Measurements from ENCODE around the gene TMEM126A.

TMEM126A gene

GRCh38 chr11:85634747-85635146 lies 13.0 kb upstream of the TMEM126A start:
- no peak for TF ChIP-seq ZFP30 (CRISPR knock-in tag; IDR thresholded peaks at IDR 0.05)
- TF ChIP-seq ESRRG (CRISPR knock-in tag; IDR thresholded peaks at IDR 0.05): no peak
- no peak for TF ChIP-seq ARNTL (CRISPR knock-in tag; IDR thresholded peaks at IDR 0.05; ENCODE audit: borderline replicate concordance, low read depth)
- TF ChIP-seq, protein P1, sequence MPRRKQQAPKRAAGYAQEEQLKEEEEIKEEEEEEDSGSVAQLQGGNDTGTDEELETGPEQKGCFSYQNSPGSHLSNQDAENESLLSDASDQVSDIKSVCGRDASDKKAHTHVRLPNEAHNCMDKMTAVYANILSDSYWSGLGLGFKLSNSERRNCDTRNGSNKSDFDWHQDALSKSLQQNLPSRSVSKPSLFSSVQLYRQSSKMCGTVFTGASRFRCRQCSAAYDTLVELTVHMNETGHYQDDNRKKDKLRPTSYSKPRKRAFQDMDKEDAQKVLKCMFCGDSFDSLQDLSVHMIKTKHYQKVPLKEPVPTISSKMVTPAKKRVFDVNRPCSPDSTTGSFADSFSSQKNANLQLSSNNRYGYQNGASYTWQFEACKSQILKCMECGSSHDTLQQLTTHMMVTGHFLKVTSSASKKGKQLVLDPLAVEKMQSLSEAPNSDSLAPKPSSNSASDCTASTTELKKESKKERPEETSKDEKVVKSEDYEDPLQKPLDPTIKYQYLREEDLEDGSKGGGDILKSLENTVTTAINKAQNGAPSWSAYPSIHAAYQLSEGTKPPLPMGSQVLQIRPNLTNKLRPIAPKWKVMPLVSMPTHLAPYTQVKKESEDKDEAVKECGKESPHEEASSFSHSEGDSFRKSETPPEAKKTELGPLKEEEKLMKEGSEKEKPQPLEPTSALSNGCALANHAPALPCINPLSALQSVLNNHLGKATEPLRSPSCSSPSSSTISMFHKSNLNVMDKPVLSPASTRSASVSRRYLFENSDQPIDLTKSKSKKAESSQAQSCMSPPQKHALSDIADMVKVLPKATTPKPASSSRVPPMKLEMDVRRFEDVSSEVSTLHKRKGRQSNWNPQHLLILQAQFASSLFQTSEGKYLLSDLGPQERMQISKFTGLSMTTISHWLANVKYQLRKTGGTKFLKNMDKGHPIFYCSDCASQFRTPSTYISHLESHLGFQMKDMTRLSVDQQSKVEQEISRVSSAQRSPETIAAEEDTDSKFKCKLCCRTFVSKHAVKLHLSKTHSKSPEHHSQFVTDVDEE (CRISPR knock-in tag; IDR thresholded peaks at IDR 0.05): no peak
- no peak for TF ChIP-seq TOX (CRISPR knock-in tag; IDR thresholded peaks at IDR 0.05; ENCODE audit: borderline replicate concordance)
- TF ChIP-seq RARB (CRISPR knock-in tag; IDR thresholded peaks at IDR 0.05): no peak
- TF ChIP-seq, protein P2, sequence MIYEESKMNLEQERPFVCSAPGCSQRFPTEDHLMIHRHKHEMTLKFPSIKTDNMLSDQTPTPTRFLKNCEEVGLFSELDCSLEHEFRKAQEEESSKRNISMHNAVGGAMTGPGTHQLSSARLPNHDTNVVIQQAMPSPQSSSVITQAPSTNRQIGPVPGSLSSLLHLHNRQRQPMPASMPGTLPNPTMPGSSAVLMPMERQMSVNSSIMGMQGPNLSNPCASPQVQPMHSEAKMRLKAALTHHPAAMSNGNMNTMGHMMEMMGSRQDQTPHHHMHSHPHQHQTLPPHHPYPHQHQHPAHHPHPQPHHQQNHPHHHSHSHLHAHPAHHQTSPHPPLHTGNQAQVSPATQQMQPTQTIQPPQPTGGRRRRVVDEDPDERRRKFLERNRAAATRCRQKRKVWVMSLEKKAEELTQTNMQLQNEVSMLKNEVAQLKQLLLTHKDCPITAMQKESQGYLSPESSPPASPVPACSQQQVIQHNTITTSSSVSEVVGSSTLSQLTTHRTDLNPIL (CRISPR knock-in tag; IDR thresholded peaks at IDR 0.05; ENCODE audit: low read depth): no peak
- TF ChIP-seq OSR1 (CRISPR knock-in tag; IDR thresholded peaks at IDR 0.05): no peak
- TF ChIP-seq ISL1 (CRISPR knock-in tag; IDR thresholded peaks at IDR 0.05): no peak
- no peak for ATAC-seq

DNA sequence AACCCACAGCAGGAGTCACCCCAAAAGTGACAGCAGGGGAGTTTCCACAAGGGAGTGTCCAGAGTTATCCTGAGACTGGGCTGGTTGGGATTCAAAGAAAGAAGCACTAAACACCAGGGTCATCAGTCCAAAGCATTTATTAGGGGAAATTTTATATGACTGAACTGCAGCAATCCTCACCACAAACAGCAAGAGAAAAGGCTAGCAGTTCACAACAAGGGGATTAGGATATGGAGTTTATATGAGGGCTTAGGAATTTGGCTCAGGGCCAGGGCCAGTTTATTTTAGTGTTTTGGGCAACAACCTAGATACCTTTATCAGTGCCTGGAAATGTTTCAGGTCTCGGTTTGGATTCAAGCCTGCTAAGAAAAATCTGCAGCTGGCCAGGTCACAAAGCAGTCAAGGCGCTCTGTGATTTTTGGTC lies 4.6 kb upstream of the TMEM126A start:
- TF ChIP-seq ZC3H10 (CRISPR knock-in tag; IDR thresholded peaks at IDR 0.05) (no peak), ARNTL (CRISPR knock-in tag; IDR thresholded peaks at IDR 0.05; ENCODE audit: borderline replicate concordance, low read depth) (no peak), ZNF70 (CRISPR knock-in tag; IDR thresholded peaks at IDR 0.05) (no peak), ZNF8 (CRISPR knock-in tag; IDR thresholded peaks at IDR 0.05) (no peak), PPARA (CRISPR knock-in tag; IDR thresholded peaks at IDR 0.05; ENCODE audit: borderline replicate concordance) (no peak), BACH2 (CRISPR knock-in tag; IDR thresholded peaks at IDR 0.05; ENCODE audit: borderline replicate concordance) (no peak), ISL1 (CRISPR knock-in tag; IDR thresholded peaks at IDR 0.05) (no peak), ZFP3 (CRISPR knock-in tag; IDR thresholded peaks at IDR 0.05) (no peak), CSRNP3 (CRISPR knock-in tag; IDR thresholded peaks at IDR 0.05) (no peak), TOX (CRISPR knock-in tag; IDR thresholded peaks at IDR 0.05; ENCODE audit: borderline replicate concordance) (no peak), RARB (CRISPR knock-in tag; IDR thresholded peaks at IDR 0.05) (no peak)
- TF ChIP-seq, protein P2 (CRISPR knock-in tag; IDR thresholded peaks at IDR 0.05; ENCODE audit: low read depth): no peak
- TF ChIP-seq, protein P3, sequence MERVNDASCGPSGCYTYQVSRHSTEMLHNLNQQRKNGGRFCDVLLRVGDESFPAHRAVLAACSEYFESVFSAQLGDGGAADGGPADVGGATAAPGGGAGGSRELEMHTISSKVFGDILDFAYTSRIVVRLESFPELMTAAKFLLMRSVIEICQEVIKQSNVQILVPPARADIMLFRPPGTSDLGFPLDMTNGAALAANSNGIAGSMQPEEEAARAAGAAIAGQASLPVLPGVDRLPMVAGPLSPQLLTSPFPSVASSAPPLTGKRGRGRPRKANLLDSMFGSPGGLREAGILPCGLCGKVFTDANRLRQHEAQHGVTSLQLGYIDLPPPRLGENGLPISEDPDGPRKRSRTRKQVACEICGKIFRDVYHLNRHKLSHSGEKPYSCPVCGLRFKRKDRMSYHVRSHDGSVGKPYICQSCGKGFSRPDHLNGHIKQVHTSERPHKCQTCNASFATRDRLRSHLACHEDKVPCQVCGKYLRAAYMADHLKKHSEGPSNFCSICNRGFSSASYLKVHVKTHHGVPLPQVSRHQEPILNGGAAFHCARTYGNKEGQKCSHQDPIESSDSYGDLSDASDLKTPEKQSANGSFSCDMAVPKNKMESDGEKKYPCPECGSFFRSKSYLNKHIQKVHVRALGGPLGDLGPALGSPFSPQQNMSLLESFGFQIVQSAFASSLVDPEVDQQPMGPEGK (CRISPR knock-in tag; IDR thresholded peaks at IDR 0.05; ENCODE audit: borderline replicate concordance): no peak
- TF ChIP-seq, protein P4, sequence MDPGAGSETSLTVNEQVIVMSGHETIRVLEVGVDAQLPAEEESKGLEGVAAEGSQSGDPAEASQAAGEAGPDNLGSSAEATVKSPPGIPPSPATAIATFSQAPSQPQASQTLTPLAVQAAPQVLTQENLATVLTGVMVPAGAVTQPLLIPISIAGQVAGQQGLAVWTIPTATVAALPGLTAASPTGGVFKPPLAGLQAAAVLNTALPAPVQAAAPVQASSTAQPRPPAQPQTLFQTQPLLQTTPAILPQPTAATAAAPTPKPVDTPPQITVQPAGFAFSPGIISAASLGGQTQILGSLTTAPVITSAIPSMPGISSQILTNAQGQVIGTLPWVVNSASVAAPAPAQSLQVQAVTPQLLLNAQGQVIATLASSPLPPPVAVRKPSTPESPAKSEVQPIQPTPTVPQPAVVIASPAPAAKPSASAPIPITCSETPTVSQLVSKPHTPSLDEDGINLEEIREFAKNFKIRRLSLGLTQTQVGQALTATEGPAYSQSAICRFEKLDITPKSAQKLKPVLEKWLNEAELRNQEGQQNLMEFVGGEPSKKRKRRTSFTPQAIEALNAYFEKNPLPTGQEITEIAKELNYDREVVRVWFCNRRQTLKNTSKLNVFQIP (CRISPR knock-in tag; IDR thresholded peaks at IDR 0.05; ENCODE audit: borderline replicate concordance, low read depth): no peak
- no peak for ATAC-seq

GRCh38 chr11:85647078-85647477 lies 689 bp upstream of the TMEM126A start:
- no peak for TF ChIP-seq PPARA (CRISPR knock-in tag; IDR thresholded peaks at IDR 0.05; ENCODE audit: borderline replicate concordance)
- TF ChIP-seq RARB (CRISPR knock-in tag; IDR thresholded peaks at IDR 0.05): no peak
- TF ChIP-seq ZFP30 (CRISPR knock-in tag; IDR thresholded peaks at IDR 0.05): no peak
- no peak for TF ChIP-seq ESRRG (CRISPR knock-in tag; IDR thresholded peaks at IDR 0.05)
- TF ChIP-seq, protein P4 (CRISPR knock-in tag; IDR thresholded peaks at IDR 0.05; ENCODE audit: borderline replicate concordance, low read depth): no peak
- TF ChIP-seq SNAI2 (CRISPR knock-in tag; IDR thresholded peaks at IDR 0.05): no peak
- TF ChIP-seq TCF4 (CRISPR knock-in tag; IDR thresholded peaks at IDR 0.05; ENCODE audit: borderline replicate concordance): no peak
- TF ChIP-seq ARNTL (CRISPR knock-in tag; IDR thresholded peaks at IDR 0.05; ENCODE audit: borderline replicate concordance, low read depth): no peak
- ATAC-seq: peak; percentile 25
